ENCODE results near the gene NALCN.

- no peak for TF ChIP-seq CTCF (IDR thresholded peaks at IDR 0.05; ENCODE audit: low read depth, low read length, missing input control)
- no peak for TF ChIP-seq REST (IDR thresholded peaks at IDR 0.05)
- TF ChIP-seq EGR1 (IDR thresholded peaks at IDR 0.05; ENCODE audit: low read depth in 2 of 2), result no peak
- TF ChIP-seq RAD21 (IDR thresholded peaks at IDR 0.05), result no peak
- no peak for TF ChIP-seq MAX (IDR thresholded peaks at IDR 0.05)
- TF ChIP-seq FOXA1 (IDR thresholded peaks at IDR 0.05), result no peak
- no peak for TF ChIP-seq SP1 (IDR thresholded peaks at IDR 0.05)
- TF ChIP-seq ATF3 (IDR thresholded peaks at IDR 0.05), result no peak
- no peak for TF ChIP-seq TAF1 (conservative IDR thresholded peaks at IDR 0.05)
- TF ChIP-seq GABPA (IDR thresholded peaks at IDR 0.05 in 1 of 2, conservative IDR thresholded peaks at IDR 0.05 in 1 of 2), result no peak
- TF ChIP-seq JUND (IDR thresholded peaks at IDR 0.05), result no peak
Observed at GRCh38 chr13:101035119-101035620, 381.1 kb downstream of the NALCN start.

Measured in liver (tissue), 3 donors.